NCI-H1105 treated with DMSO at 0.1 percent for 48 hours (cell line): ENCODE data around the gene OAS2.
A peak's percentile ranks its signal among the peaks of the same experiment; 100 is the strongest.
"Not testable (repeated sequence)": the region's sequence is repeated elsewhere in the genome, so short reads cannot be mapped to it uniquely, and the experiment has no call there.

Experiments
- DNase-seq: peaks from one replicate; lab custom pipeline; 2025; lab: John Stamatoyannopoulos, UW

OAS2 gene

DNA sequence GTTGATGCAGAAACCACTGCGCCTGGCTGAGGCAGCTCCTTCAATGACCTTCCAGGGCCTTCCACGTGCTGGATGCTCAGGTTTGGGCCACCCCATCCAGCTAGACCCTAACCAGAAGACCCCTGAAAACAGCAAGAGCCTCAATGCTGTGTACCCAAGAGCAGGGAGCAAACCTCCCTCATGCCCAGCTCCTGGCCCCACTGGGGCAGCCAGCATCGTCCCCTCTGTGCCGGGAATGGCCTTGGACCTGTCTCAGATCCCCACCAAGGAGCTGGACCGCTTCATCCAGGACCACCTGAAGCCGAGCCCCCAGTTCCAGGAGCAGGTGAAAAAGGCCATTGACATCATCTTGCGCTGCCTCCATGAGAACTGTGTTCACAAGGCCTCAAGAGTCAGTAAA lies 29.5 kb upstream of the OAS2 start:
- no peak for DNase-seq

DNA sequence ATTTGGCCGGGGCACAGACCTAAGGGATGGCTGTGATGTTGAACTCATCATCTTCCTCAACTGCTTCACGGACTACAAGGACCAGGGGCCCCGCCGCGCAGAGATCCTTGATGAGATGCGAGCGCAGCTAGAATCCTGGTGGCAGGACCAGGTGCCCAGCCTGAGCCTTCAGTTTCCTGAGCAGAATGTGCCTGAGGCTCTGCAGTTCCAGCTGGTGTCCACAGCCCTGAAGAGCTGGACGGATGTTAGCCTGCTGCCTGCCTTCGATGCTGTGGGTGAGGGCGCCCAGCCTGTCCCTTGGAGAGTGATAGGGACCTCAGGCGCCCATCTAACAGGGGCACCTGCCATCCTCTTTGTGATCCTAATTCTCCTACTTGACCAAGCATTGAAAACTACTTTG lies 27.6 kb upstream of the OAS2 start:
- DNase-seq = no peak

DNA sequence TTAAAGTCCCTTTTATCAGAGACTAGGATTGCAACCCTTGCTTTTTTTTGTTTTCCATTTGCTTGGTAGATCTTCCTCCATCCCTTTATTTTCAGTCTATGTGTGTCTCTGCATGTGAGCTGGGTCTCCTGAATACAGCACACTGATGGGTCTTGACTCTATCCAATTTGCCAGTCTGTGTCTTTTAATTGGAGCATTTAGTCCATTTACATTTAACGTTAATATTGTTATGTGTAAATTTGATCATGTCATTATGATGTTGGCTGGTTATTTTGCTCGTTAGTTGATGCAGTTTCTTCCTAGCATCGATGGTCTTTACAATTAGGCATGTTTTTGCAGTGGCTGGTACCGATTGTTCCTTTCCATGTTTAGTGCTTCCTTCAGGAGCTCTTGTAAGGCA lies 21.2 kb upstream of the OAS2 start:
- not testable (repeated sequence) for DNase-seq

DNA sequence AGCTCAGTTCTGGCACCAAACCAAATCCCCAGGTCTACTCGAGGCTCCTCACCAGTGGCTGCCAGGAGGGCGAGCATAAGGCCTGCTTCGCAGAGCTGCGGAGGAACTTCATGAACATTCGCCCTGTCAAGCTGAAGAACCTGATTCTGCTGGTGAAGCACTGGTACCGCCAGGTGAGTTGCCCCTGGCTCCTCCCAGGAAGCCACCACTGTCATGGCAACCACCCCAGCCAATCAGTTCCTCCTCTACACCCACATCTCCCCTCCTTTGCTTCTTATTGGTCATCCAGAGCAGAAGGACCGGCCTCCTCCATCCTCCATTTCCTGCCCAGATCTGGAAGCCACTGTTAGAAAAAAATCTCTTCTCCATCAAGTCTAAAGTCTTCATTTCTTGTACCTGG lies 17.2 kb upstream of the OAS2 start:
- DNase-seq = no peak

DNA sequence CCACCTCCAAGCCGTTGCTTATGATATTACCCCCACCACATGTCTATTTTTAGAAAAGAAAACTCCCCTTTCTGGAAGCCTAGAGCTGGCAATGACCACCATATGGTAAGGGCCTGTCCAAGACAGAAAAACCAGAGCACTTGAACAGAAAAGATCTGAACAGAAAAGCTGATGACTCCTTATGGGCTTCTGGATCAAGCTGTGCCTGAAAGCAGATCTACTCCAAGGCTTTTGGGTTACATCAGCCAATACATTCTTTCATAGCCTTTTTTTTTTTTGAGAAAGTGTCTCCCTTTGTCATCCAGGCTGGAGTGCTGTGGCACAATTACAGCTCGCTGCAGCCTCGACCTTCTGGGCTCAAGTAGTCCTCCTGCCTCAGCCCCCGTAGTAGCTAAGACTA lies 16.8 kb upstream of the OAS2 start:
- no peak for DNase-seq

DNA sequence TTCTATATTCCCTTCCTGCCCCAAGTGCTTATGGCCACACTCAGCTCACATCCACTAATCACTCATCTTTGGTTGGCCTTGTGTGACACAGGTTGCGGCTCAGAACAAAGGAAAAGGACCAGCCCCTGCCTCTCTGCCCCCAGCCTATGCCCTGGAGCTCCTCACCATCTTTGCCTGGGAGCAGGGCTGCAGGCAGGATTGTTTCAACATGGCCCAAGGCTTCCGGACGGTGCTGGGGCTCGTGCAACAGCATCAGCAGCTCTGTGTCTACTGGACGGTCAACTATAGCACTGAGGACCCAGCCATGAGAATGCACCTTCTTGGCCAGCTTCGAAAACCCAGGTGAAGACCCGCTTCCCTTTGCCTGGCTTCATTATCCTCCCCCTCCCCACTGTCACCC lies 15.8 kb upstream of the OAS2 start:
- DNase-seq = no peak

DNA sequence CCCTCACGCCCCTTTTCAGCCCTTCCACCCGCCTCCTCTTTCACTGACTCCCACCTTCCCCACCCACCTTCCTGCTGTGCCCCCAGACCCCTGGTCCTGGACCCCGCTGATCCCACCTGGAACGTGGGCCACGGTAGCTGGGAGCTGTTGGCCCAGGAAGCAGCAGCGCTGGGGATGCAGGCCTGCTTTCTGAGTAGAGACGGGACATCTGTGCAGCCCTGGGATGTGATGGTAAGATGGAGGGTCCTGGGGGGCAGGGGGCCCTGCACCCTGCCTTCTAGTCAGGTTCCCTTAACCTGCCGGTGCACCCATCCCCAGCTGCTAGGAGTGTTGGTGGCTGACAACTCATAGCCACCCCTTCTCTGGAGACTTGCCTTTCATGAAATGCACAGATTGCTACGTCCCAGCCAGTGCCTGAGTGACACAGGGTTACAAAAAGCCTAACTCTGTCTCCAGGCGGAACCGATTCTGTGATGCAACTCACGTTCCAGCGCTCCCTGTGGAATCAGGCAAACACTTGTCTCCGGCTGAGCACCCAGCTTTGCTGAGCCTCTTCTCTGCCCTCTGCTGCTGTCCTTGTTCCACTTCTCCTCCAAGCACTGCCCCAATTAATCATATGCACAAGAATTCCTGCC lies 15.0 kb upstream of the OAS2 start:
- DNase-seq = no peak

DNA sequence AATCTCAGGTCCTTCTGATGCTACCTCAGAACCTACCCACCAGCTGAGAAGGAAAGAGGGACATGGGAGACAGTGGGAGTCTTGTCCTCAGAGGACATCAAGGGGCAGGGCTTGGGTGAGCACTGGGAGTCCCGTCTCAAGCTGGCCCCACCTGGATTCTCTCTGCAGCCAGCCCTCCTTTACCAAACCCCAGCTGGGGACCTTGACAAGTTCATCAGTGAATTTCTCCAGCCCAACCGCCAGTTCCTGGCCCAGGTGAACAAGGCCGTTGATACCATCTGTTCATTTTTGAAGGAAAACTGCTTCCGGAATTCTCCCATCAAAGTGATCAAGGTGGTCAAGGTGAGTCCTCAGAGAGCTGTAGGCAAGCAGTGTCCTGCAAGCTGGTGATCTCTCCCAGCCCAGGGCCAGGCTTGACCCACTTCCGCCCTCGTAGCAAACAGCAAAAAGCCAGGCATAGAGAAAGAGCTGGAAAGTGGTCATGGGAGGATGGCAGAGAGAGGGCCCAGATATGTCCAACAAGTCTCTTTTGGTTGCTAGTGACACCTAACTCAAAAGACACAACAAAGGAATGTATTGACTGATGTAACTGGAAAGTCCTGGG lies 14.2 kb upstream of the OAS2 start:
- no peak for DNase-seq

DNA sequence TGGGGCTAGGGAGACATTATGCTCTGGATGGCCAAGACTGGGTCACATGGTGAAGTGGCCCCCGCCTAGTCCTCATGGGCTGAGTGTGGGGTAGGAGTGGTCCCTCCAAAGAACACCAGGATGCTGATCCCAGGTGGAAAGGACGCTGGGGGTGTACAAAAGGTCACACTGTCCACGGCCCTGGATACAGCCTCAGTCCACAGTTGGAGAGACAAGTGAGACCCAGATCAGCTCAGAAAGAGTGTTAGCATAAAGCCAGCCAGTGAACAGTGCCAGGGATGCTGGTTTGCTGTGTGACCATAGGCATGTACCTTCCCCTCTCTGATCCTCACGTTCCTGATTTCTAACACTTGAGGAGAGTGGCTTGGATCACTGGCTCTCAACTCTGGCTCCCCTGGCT lies 13.4 kb upstream of the OAS2 start:
- DNase-seq = no peak

DNA sequence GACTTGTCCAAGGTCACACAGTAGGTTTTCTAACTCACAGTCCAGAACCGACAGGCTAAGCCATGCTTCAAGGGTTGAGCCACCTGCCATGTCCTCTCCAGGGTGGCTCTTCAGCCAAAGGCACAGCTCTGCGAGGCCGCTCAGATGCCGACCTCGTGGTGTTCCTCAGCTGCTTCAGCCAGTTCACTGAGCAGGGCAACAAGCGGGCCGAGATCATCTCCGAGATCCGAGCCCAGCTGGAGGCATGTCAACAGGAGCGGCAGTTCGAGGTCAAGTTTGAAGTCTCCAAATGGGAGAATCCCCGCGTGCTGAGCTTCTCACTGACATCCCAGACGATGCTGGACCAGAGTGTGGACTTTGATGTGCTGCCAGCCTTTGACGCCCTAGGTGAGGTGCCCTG lies 12.7 kb upstream of the OAS2 start:
- DNase-seq = no peak

DNA sequence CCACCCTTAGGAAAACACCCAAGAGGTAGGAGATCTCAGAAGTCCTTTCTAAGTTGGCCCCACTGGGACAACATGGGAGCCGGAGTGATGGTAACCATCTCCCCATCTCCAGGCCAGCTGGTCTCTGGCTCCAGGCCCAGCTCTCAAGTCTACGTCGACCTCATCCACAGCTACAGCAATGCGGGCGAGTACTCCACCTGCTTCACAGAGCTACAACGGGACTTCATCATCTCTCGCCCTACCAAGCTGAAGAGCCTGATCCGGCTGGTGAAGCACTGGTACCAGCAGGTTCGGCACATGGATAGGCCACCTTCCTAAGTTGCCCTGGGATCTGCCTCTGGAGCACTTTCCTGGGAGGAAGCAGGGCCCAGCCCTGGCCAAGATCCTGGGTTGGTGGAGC lies 11.0 kb upstream of the OAS2 start:
- DNase-seq = no peak

DNA sequence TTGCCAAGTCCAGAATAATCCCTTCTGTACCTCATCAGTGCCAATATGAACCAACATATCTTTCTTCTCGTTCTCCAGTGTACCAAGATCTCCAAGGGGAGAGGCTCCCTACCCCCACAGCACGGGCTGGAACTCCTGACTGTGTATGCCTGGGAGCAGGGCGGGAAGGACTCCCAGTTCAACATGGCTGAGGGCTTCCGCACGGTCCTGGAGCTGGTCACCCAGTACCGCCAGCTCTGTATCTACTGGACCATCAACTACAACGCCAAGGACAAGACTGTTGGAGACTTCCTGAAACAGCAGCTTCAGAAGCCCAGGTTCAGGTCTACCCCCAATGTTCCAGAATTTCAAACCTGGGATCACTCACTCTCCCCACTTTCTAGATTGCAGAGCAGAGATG lies 10.5 kb upstream of the OAS2 start:
- no peak for DNase-seq

DNA sequence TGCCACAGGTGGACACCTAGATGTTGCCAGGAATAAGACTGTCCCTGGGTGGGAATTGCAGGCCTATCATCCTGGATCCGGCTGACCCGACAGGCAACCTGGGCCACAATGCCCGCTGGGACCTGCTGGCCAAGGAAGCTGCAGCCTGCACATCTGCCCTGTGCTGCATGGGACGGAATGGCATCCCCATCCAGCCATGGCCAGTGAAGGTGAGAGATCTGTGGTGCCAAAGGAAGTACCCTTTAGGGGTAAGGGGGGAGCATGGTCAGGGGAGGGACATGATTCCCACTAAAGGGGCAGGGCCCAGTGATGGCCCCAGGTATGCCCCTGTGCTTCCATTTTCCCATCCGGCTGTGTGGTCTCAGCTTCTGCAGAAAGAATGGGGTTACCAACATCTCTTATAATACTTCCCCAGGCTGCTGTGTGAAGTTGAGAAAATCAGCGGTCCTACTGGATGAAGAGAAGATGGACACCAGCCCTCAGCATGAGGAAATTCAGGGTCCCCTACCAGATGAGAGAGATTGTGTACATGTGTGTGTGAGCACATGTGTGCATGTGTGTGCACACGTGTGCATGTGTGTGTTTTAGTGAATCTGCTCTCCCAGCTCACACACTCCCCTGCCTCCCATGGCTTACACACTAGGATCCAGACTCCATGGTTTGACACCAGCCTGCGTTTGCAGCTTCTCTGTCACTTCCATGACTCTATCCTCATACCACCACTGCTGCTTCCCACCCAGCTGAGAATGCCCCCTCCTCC lies 8.6 kb upstream of the OAS2 start:
- DNase-seq = no peak

DNA sequence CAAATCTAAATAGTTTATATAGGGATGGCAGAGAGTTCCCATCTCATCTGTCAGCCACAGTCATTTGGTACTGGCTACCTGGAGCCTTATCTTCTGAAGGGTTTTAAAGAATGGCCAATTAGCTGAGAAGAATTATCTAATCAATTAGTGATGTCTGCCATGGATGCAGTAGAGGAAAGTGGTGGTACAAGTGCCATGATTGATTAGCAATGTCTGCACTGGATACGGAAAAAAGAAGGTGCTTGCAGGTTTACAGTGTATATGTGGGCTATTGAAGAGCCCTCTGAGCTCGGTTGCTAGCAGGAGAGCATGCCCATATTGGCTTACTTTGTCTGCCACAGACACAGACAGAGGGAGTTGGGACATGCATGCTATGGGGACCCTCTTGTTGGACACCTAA lies 7.9 kb upstream of the OAS2 start:
- DNase-seq = no peak

DNA sequence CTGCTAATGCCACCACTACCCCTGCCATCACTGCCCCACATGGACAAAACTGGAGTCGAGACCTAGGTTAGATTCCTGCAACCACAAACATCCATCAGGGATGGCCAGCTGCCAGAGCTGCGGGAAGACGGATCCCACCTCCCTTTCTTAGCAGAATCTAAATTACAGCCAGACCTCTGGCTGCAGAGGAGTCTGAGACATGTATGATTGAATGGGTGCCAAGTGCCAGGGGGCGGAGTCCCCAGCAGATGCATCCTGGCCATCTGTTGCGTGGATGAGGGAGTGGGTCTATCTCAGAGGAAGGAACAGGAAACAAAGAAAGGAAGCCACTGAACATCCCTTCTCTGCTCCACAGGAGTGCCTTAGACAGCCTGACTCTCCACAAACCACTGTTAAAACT lies 7.1 kb upstream of the OAS2 start:
- DNase-seq = peak; percentile 45

DNA sequence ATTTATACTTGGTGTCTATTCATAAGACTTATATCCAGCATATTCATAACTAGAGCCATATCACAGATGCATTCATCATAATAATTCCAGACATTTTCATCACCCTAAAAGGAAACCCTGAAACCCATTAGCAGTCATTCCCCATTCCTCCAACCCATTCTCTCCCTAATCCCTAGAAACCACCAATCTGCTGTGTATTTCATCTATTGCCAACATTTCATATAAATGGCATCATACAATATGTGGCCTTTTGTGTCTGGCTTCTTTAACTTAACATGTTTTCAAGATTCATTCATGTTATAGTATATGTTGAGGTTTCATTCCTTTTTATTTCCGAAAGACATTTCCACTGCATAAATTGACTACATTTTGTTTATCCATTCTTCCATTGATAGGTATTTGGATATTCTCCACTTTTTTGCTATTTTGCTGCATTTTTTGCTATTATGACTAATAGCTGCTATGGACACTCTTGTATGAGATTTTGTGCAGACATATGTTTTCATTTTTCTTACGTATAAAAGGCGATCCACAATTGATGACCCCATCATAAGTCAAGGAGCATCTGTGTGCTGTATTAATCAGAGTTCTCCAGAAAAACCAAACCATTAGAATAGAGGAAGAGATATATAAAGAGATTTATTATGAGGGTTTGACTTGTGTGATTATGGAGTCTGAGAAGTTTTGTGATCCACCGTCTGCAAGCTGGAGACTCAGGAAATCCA lies 5.1 kb upstream of the OAS2 start:
- no peak for DNase-seq

DNA sequence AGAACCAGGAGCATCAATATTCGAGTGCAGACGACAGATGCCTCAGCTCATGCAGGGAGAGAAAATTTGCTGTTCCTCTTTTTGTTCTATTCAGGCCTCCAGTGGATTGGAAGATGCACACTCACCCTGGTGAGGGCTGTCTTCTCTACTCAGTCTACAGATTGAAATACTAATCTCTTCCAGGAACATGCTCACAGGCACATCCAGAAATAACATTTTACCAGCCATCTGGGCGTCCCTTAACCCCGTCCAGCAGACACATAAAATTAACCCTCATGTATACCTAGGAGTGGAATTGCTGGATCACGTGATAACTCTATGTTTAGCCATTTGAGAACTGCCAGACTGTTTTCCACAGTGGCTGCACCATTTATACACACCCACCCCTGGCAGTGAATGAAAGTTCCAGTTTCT lies 4.5 kb upstream of the OAS2 start:
- no peak for DNase-seq

DNA sequence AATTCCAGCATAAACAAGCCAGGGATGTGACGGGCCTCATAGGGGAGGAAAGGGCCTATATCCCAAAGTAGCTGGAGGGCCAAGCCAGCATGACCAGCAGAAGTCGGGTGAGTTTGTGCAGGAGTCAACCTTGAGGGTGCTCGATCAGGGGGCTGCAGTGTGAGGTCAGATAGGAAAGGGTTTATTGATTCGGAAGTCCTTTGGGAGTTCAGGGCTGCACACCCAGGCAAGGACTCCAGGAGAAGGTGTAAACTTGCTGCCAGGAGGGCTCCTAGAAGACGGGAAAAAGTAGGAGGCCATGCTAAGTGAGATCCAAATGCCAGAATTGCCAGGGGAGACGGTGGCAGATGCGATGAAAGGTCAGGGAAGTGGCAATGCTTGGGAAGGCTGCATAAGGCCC lies 3.4 kb upstream of the OAS2 start:
- DNase-seq = no peak

DNA sequence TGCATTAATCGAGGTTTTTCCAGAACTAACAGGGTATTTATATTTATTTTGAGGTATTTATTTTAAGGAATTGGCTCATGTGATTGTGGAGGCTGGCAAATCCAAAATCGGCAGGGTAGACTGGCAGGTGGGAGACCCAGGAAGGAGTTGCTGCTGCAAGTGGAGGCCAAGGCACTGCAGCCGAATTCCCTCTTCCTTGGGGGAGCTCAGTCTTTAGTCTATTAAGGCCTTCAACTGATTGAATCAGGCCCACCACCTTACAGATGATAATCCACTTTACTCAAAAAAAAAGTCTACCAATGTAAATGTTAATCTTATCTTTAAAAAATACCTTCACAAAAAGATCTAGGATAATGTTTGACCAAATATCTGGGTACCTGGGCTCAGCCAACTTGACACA lies 1.2 kb upstream of the OAS2 start:
- no peak for DNase-seq

DNA sequence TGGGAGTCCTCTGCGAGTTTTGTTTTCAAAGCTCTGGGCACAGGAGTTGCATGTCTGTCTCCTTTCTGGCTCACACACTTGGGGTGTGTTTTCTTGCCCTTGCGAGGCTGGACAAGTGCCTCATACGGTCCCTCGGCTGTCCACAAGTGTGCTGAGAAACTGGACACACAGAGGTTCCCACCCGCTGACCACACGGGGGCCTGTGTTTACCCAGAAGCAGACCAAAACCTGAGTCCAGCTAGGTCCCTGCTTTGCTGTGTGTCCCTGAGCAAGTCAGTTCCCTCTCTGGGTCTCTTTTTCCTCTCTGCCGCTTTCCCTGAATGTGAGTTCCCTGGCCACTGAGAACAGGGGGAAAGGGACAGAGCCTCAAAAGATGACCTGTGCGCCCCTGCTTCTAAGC lies 678 bp upstream of the OAS2 start:
- DNase-seq = no peak

DNA sequence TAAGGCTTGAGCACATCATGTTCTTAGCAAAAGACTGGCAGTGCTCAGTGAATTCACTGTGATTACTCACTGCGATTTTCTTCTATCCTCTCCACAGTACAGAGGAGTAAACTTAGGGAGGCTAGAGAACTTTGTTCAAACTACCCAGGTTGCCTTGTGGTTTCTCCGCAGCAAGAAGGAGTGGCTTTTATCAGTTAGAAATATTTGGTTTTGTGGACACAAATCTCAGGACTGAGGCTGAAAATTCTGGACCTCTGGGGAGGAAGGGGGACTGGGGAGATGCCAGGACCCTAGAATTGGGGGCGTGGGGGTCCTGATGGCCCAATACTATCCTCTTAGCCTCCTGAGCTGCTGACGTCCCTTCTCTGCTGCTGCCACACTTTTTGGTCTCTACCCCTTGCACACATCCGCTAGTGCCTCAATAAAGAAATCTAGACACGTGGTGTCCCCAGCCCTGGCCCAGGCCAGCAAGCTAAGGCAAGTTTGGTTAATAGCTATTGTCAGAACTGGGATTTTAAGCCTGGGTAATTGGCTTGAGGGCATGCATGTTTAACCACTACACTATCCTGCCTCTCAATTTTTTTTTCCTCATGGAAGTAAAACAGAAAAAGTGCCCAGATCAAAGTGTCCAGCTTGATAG lies 842 bp downstream of the OAS2 start:
- no peak for DNase-seq

DNA sequence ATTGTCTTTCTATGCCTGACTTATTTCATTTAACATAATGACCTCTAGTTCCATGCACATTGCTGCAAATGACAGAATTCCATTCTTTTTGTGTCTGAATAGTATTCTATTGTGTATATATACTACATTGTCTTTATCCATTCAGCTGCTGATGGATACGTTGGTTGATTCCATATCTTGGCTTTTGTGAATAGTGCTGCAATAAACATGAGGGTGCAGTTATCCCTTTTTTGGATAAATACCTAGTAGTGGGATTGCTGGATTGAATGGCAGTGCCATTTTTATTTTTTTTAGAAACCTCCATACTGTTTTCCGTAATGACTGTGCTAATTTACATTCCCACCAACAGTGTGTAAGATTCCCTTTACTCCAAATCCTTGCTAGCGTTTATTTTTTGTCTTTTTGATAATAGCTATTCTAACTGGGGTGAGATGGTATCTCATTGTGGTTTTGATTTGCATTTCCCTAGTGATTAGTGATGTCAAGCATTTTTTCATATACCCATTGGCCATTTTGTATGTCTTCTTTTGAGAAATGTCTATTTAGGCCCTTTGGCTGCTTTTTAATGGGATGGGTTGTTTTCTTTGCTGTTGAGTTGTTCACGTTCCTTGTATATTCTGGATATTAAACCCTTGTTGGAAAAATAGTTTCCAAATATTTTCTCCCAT lies 2.3 kb downstream of the OAS2 start:
- no peak for DNase-seq
